ENCODE measurements around the gene GSTK1. TPM values are rescaled to one million over a fixed set of nuclear protein-coding genes. Genes with fewer than 3 reads are reported as not detected.

Gene GSTK1
- total RNA-seq, 1 donor from 2014 or later = 149 TPM

DNA sequence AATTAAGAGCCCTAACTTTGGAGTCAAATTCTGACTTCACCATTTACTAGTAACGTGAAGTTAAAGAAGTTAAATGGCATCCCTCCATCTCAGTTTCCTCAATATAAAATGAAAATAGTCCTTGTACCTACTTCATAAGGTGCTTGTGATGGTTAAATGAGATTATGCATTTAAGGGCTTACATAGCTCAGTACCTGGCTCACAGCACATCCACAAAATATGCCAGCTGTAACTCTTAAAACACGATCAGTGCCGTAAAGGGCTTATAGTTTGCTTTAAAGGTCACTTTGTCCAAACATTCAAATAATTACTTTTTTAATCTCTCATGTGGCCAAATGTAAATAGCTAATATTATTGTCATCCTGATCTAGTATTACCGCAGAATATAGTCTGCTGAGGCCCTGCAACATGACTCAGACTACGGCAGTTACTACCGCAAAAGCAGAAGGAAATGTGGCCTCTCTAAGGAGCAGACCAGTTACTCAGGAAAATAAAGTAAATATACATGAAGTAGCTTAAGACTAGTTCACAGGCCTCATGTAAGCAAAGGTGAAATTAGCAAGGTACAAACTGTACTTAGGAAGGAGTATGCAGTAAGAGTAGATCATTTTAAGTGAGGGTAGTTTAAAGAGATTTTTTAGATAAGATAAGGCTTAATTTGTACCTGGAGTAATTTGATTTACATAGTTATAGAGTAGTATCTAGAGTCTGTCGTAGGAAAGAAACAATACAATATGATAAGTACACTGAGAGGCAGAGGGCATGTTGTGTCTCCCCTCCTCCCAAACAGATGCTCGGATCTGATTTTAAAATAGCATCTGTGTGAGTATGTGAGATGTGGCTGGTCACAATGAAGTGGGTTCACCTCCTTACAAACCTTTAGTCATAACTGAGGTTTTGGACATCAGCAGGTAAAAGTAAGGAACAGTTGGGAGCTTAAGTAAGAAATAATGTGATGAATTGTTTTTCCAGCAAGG, 38.0 kb downstream of the GSTK1 start:
- Histone ChIP-seq H3K4me1 (peaks cover 15% of the 10 kb centered on the region), H3K27me3 (no peaks in the 10 kb centered on the region), H3K27ac (peak overlapping the region; percentile 37), H3K9me3 (no peaks in the 10 kb centered on the region), H3K36me3 (peaks cover 97% of the 10 kb centered on the region), H3K4me3 (no peak overlapping the region)
- TF ChIP-seq, protein P1, sequence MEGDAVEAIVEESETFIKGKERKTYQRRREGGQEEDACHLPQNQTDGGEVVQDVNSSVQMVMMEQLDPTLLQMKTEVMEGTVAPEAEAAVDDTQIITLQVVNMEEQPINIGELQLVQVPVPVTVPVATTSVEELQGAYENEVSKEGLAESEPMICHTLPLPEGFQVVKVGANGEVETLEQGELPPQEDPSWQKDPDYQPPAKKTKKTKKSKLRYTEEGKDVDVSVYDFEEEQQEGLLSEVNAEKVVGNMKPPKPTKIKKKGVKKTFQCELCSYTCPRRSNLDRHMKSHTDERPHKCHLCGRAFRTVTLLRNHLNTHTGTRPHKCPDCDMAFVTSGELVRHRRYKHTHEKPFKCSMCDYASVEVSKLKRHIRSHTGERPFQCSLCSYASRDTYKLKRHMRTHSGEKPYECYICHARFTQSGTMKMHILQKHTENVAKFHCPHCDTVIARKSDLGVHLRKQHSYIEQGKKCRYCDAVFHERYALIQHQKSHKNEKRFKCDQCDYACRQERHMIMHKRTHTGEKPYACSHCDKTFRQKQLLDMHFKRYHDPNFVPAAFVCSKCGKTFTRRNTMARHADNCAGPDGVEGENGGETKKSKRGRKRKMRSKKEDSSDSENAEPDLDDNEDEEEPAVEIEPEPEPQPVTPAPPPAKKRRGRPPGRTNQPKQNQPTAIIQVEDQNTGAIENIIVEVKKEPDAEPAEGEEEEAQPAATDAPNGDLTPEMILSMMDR (IDR thresholded peaks at IDR 0.05) = no peak
- DNase-seq (no peak), ATAC-seq (peak; percentile 92)
- intact Hi-C loops (cut with DNase I) = loop anchor here (10.0 kb wide), 1 partner anchor 56 kb away; no protein-coding TSS in a partner anchor

GRCh38 chr7:143303733-143304132, 40.5 kb downstream of the GSTK1 start:
- intact Hi-C loops (cut with DNase I) = loop anchor here (10.0 kb wide), 1 partner anchor 59 kb away; no protein-coding TSS in a partner anchor
- no peak for ATAC-seq
- H3K4me1 ChIP-seq = peaks cover 13% of the 10 kb centered on the region
- H3K27ac ChIP-seq = no peak overlapping the region
- no peak for DNase-seq
- H3K4me3 ChIP-seq = no peak overlapping the region
- no peaks in the 10 kb centered on the region for H3K9me3 ChIP-seq
- H3K36me3 ChIP-seq = peaks cover 90% of the 10 kb centered on the region
- no peaks in the 10 kb centered on the region for H3K27me3 ChIP-seq
- TF ChIP-seq, protein P1 (IDR thresholded peaks at IDR 0.05) = no peak

DNA sequence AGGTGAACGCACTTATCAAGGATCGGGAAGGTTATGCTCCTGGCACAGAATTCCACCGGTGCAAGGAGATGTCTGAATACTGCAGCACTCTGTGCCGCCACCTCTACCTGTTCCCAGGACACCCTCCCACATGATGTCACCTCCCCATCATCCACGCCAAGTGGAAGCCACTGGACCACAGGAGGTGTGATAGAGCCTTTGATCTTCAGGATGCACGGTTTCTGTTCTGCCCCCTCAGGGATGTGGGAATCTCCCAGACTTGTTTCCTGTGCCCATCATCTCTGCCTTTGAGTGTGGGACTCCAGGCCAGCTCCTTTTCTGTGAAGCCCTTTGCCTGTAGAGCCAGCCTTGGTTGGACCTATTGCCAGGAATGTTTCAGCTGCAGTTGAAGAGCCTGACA, 41.7 kb downstream of the GSTK1 start:
- H3K27me3 ChIP-seq = no peaks in the 10 kb centered on the region
- no peak overlapping the region for H3K4me3 ChIP-seq
- no peak overlapping the region for H3K27ac ChIP-seq
- TF ChIP-seq, protein P1 (IDR thresholded peaks at IDR 0.05) = no peak
- H3K9me3 ChIP-seq = no peaks in the 10 kb centered on the region
- peaks cover 79% of the 10 kb centered on the region for H3K36me3 ChIP-seq
- DNase-seq (no peak), ATAC-seq (no peak)
- peaks cover 11% of the 10 kb centered on the region for H3K4me1 ChIP-seq
- intact Hi-C loops (cut with DNase I) = loop anchor here (10.0 kb wide), 1 partner anchor 60 kb away; no protein-coding TSS in a partner anchor

DNA sequence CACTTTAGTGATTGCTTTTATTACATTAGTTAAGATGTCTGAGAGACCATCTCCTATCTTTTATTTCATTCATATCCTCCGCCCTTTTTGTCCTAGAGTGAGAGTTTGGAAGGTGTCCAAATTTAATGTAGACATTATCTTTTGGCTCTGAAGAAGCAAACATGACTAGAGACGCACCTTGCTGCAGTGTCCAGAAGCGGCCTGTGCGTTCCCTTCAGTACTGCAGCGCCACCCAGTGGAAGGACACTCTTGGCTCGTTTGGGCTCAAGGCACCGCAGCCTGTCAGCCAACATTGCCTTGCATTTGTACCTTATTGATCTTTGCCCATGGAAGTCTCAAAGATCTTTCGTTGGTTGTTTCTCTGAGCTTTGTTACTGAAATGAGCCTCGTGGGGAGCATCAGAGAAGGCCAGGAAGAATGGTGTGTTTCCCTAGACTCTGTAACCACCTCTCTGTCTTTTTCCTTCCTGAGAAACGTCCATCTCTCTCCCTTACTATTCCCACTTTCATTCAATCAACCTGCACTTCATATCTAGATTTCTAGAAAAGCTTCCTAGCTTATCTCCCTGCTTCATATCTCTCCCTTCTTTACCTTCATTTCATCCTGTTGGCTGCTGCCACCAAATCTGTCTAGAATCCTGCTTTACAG, 42.3 kb downstream of the GSTK1 start:
- Histone ChIP-seq H3K27me3 (no peaks in the 10 kb centered on the region), H3K4me3 (no peak overlapping the region), H3K27ac (no peak overlapping the region), H3K4me1 (peaks cover 5% of the 10 kb centered on the region), H3K9me3 (no peaks in the 10 kb centered on the region), H3K36me3 (peaks cover 73% of the 10 kb centered on the region)
- intact Hi-C loops (cut with DNase I) = loop anchor here (10.0 kb wide), 1 partner anchor 61 kb away; no protein-coding TSS in a partner anchor
- ATAC-seq = peak; percentile 86
- TF ChIP-seq, protein P1 (IDR thresholded peaks at IDR 0.05) = peak; percentile 70
- peak; percentile 84 for DNase-seq

- H3K36me3 ChIP-seq = peaks cover 43% of the 10 kb centered on the region
- no peak overlapping the region for H3K27ac ChIP-seq
- no peaks in the 10 kb centered on the region for H3K27me3 ChIP-seq
- H3K4me3 ChIP-seq = no peak overlapping the region
- ATAC-seq (no peak), DNase-seq (no peak)
- intact Hi-C loops (cut with DNase I) = loop anchor here (10.0 kb wide), 1 partner anchor 64 kb away; no protein-coding TSS in a partner anchor
- H3K4me1 ChIP-seq = no peaks in the 10 kb centered on the region
- TF ChIP-seq, protein P1 (IDR thresholded peaks at IDR 0.05) = no peak
- H3K9me3 ChIP-seq = no peaks in the 10 kb centered on the region
Observed at GRCh38 chr7:143308632-143309031, 45.4 kb downstream of the GSTK1 start.

Data from upper lobe of right lung (tissue), 1 donor.